Endothelial cell of hepatic sinusoid (primary cell): ENCODE measurements around the gene HS6ST3.

Source experiments
- in situ Hi-C: cut with HindIII; loops from 2 replicates; pipeline ENCODE4 v1.10.0; 2017; ENCODE audit warnings: low sequenced_read_pairs

The HS6ST3 gene

DNA sequence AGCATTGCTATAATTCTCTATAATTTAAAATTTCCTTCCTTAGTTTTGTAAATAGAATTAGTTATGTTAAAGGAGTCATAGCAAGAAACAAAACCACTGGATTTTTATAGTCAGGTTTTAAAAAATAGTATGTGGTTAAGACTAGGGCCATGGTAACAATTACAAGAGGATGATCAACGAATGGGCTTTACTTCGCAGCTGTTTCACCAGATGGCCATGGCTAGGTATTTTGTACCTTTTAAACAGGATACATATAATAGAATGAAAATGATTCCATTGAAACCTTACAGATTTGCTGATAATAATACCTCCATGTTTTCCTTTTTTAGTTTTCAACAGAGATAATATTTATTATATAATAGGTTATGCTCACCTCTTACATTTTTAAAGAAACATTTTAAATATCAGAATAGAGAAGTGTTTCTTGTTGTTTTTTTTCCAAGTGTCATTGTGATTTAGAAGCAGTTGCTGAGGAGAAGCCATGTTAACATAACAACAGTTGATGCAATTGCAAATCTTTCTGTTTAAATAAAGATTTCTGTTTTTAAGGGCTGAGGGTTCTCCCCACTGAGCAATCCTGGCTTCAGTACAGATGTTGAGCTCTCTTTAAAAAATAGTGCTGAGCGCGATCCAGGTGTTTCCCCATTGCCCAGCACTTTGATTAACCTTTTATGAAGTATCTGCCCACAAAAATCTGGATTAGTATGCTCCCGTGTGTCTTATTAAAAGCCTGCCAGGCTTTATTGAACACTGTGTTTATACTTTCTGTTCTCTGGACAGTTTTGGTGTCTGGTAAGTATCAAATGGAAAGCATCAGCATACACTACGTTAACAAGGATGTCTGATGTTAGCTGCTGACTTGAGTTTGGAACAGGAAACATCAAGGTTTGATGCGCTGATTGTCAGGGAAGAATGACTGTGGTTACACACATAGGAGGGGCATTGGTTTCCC, 205.3 kb downstream of the HS6ST3 start:
- in situ Hi-C loops = no loop called here

GRCh38 chr13:96297360-96297759, 207.5 kb downstream of the HS6ST3 start:
- in situ Hi-C loops = no loop called here

DNA sequence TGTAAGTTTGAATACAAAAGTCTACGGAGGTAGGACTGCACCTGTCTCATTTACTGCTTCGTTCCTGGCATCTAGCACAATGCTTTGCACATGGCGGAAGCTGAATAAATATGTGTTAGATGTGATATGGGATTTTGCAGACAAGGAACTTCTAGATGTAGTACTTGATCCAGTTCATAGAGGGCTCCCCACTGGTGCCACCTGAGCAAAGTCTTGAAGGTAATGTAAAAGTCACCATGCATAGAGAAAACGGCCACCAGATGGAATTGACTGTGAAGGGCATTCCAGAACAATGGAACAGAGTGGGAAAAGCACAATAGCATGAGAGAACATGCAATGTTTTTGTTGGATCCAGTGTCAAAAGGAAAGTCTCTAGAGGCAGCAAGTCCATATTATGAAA, 209.3 kb downstream of the HS6ST3 start:
- in situ Hi-C loops = no loop called here

- in situ Hi-C loops = no loop called here
Observed at GRCh38 chr13:96308568-96308967, 218.7 kb downstream of the HS6ST3 start.

- in situ Hi-C loops = no loop called here
Observed at GRCh38 chr13:96314974-96315373, 225.1 kb downstream of the HS6ST3 start.

DNA sequence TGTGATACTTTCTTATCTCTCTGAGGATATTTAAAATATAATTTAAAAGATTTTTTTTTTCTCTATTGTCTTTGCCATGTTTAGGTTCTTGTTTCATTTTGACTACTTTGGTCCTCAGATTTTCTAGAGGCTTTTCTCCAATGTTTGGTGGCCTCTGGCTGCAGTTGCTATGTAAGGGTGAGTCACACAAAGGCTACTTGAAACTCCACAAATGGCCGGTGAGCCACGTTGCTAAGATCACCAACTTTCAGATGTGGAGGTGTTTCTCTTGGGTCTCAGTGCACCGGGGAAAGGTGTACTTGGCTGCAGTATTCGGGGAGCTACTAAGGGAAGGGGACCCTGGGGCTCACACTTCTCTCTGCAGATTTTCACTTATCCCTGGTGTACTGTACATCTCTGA, 248.1 kb downstream of the HS6ST3 start:
- in situ Hi-C loops = no loop called here

DNA sequence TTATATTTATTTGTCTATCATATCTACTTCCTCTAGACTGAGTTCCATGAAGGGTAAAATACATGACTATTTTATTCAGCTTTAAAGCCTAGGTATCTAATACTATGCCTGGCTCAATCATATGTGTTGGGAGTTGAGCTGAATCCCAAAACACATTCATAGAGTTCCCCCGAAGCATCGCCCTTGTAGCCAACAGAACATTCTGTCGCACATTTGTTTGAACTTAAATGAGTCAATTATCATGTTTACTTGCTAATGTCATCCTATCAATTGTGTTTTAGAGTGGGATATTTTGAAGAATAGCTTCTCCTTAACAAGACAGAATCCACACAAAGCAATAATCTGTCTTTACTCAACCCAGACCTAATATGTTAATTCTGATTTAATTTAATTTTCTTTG, 252.4 kb downstream of the HS6ST3 start:
- in situ Hi-C loops = no loop called here

- in situ Hi-C loops = no loop called here
Observed at GRCh38 chr13:96342852-96343465, 253.1 kb downstream of the HS6ST3 start.

DNA sequence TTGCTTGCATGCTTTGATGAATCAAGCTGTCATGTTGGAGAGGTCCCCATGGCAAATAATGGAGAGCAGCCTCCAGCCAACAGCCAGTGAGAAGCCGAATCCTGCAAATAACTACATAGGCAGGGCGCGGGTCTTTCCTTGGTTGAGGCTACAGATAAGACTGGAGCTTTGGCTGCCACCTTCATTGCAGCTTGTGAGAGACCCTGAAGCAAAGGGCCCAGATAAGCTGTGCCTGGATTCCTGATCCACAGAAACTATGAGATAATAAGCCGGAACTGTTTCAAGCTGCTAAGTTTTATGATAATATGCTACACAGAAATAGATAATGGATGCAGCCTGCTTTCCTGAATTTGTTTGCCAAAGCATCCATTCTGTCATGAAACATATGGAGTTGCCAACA, 257.0 kb downstream of the HS6ST3 start:
- in situ Hi-C loops = no loop called here

GRCh38 chr13:96373597-96373996, 283.7 kb downstream of the HS6ST3 start:
- in situ Hi-C loops = no loop called here

GRCh38 chr13:96377835-96378234, 287.9 kb downstream of the HS6ST3 start:
- in situ Hi-C loops = no loop called here

GRCh38 chr13:96379967-96380366, 290.1 kb downstream of the HS6ST3 start:
- in situ Hi-C loops = loop anchor here (5.0 kb wide), 1 partner anchor 72 kb away; no protein-coding TSS in a partner anchor

DNA sequence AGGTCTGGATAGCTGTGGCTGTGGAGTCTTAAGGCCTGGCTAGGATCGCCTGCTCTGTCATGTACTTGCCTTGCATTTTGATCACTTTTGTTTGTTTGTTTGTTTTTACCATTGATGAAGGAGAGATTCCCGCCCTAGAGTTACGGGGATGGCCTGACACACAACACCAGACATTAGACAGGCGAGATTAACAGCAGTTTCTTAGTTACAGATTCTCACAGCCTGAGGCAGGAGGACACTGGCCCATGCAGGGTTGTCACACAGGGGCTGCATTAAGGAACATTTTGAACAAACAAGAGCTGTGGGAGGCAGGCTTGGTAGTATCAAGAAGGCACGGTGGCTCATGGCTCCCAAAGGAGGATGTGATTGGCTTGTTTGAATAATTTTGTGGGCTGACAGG, 291.8 kb downstream of the HS6ST3 start:
- in situ Hi-C loops = loop anchor here (5.0 kb wide), 1 partner anchor 71 kb away; no protein-coding TSS in a partner anchor

DNA sequence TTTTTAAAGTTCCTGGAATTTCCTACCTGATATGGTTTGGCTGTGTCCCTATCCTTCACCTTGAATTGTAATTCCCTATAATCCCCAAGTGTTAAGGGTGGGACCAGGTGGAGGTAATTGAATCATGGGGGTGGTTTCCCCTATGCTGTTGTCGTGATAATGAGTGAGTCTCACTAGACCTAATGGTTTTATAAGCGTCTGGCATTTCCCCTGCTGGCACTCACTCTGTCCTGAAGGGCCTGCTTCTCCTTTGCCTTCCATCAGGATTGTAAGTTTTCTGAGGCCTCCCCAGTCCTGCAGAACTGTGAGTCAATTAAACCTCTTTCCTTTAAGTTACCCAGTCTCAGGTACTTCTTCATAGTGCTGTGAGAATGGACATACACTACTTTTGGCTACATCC, 298.7 kb downstream of the HS6ST3 start:
- in situ Hi-C loops = no loop called here

- in situ Hi-C loops = no loop called here
Observed at GRCh38 chr13:96391606-96392005, 301.7 kb downstream of the HS6ST3 start.

DNA sequence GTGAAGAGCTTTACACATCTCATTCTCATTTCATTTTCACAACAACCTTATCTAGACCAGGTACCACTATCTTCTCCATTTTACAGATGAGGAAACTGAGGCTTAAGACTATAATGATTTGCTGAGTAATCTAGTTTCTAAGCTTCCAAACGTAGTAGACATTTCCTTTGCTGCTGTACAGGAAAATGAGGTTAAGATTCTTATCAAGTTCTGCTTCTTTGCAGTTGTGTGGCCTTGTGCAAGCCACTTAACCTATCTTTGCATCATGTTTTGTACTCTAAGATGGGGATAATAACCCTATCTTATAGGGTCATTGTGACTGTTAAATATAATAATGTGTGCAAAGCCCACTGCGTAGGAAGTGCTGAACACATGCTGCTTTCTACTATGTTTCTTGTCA, 307.9 kb downstream of the HS6ST3 start:
- in situ Hi-C loops = no loop called here

GRCh38 chr13:96398486-96398885, 308.6 kb downstream of the HS6ST3 start:
- in situ Hi-C loops = no loop called here

- in situ Hi-C loops = no loop called here
Observed at GRCh38 chr13:96403241-96403640, 313.3 kb downstream of the HS6ST3 start.

GRCh38 chr13:96403651-96404050, 313.7 kb downstream of the HS6ST3 start:
- in situ Hi-C loops = no loop called here

GRCh38 chr13:96415831-96416385, 326.0 kb downstream of the HS6ST3 start:
- in situ Hi-C loops = no loop called here

GRCh38 chr13:96417939-96418685, 328.2 kb downstream of the HS6ST3 start:
- in situ Hi-C loops = no loop called here
